Suppressor macrophage (primary cell): Measurements from ENCODE around the gene ATRX.

Experiments
- DNase-seq, 4 experiments: peaks; one replicate each; pipeline ENCODE4 v3.0.0-alpha.2; 2020 to 2022

The ATRX gene

DNA sequence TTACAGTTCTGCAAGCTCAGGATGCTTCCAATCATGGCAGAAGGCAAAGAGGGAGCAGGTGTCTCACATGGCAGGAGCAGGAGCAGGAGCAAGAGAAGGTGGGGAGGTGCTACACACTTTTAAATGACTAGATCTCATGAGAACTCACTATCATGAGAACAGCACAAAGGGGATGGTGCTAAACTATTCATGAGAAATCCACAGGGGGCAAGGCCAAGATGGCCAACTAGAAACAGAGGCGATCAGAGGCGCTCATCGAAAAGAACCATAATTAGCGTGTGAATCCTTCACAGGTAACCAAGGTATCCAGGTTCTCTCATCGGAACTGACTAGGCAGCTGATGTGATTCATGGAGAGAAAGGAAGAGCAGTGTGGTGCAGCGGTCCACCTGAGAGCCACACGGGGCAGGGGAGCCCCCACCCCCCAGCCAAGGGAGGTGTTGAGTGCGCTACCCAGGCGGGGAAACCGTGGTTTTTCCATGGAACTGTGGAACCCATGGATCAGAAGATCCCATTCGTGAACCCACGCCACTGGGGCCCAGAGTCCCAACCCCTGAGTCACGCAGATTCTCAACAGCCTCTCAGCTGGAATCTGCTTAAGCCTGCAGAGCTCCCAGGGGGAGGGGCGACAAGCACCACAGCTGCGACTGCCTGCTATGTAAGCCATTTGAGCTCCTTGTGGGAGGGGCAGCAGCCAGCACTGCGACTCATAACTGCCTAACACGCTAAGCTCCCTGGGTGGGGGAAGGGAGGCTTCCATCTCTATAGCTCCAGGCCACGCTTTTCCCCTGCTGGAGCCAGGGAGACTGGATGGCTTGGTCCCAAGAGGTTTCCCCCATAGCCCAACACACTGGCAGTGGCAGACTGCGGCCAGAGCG is 292.1 kb downstream of the ATRX start:
- no peak for DNase-seq

DNA sequence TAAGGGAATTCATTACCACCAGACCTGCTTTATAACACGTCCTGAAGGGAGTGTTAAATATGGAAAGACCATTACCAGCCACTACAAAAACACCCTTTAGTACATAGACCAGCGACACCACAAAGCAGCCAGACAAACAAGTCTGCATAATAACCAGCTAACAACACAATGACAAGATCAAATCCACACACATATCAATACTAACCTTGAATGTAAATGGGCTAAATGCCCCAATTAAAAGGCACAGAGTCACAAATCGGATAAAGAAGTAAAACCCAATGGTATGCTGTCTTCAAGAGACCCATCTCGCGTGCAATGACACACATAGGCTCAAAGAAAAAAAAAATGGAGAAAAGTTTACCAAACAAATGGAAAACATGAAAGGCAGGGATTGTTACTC is 302.0 kb downstream of the ATRX start:
- no peak for DNase-seq

DNA sequence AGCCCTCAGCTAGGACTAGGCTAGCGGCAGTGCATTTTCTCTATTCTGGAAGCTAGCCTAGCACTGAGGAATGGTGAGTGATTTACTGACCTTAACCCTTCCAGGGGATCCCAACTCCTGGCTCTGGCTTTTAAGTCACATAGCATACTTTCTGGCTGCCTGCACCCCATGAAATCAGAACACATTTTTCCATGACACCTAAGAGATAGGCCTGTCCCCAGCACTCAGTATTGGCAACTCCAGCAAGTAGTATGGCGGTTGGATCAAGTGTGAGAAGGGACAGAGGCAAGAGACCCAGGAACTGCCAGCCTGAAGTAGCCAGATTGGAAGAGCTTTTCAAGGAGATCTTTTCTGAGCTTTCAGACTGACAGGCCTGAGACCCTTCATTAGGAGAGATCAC is 330.6 kb downstream of the ATRX start:
- DNase-seq = no peak
